HG03457 (cell line): ENCODE results near the gene ZNF541.

ENCODE experiments used
- ATAC-seq: cut with Tn5 transposase; IDR thresholded peaks from one replicate; pipeline ENCODE4 v1.9.1; 2021; ENCODE audit warnings: moderate number of reproducible peaks; ENCODE audit not compliant: unreplicated experiment

The ZNF541 gene

GRCh38 chr19:47573071-47574026 is at the start of gene ZNF541:
TSS of gene ZNF541 (minus strand) at chr19:47573148. CDS start at chr19:47555856, 17,292 bp downstream.
- ATAC-seq, result no peak

- ATAC-seq, result no peak
Observed at GRCh38 chr19:47619763-47620162, 46.8 kb upstream of the ZNF541 start.

- no peak for ATAC-seq
Observed at GRCh38 chr19:47618771-47619170, 45.8 kb upstream of the ZNF541 start.

GRCh38 chr19:47615714-47616113 is 42.8 kb upstream of the ZNF541 start:
- no peak for ATAC-seq

- no peak for ATAC-seq
Observed at GRCh38 chr19:47615230-47615629, 42.3 kb upstream of the ZNF541 start.

GRCh38 chr19:47614559-47614958 is 41.6 kb upstream of the ZNF541 start:
- ATAC-seq, result no peak

- no peak for ATAC-seq
Observed at GRCh38 chr19:47614021-47614295, 41.0 kb upstream of the ZNF541 start.

- ATAC-seq, result no peak
Observed at GRCh38 chr19:47613165-47614020, 40.4 kb upstream of the ZNF541 start.

- no peak for ATAC-seq
Observed at GRCh38 chr19:47610902-47611301, 38.0 kb upstream of the ZNF541 start.

GRCh38 chr19:47609906-47610894 is 37.3 kb upstream of the ZNF541 start:
- ATAC-seq, result no peak

GRCh38 chr19:47608969-47609905 is 36.3 kb upstream of the ZNF541 start, which contains the start of gene BICRA:
TSS of gene BICRA (plus strand) at chr19:47609134. CDS start at chr19:47673575, 64,441 bp downstream.
- peak; percentile 35 for ATAC-seq

- ATAC-seq, result peak; percentile 53
Observed at GRCh38 chr19:47608074-47608918, 35.3 kb upstream of the ZNF541 start.

GRCh38 chr19:47607564-47608073 is 34.7 kb upstream of the ZNF541 start:
- no peak for ATAC-seq

GRCh38 chr19:47603706-47604565 is 31.0 kb upstream of the ZNF541 start:
- no peak for ATAC-seq

GRCh38 chr19:47601180-47601904 is 28.4 kb upstream of the ZNF541 start:
- no peak for ATAC-seq

GRCh38 chr19:47600246-47601179 is 27.6 kb upstream of the ZNF541 start:
- ATAC-seq, result peak; percentile 78
